NCI-H82 treated with DMSO at 0.1 percent for 48 hours (cell line): Measurements from ENCODE around the gene CYRIA.

ENCODE experiments used
- DNase-seq: peaks from one replicate; lab custom pipeline; 2025; ENCODE audit not compliant: unreplicated experiment; lab: John Stamatoyannopoulos, UW

Gene CYRIA

DNA sequence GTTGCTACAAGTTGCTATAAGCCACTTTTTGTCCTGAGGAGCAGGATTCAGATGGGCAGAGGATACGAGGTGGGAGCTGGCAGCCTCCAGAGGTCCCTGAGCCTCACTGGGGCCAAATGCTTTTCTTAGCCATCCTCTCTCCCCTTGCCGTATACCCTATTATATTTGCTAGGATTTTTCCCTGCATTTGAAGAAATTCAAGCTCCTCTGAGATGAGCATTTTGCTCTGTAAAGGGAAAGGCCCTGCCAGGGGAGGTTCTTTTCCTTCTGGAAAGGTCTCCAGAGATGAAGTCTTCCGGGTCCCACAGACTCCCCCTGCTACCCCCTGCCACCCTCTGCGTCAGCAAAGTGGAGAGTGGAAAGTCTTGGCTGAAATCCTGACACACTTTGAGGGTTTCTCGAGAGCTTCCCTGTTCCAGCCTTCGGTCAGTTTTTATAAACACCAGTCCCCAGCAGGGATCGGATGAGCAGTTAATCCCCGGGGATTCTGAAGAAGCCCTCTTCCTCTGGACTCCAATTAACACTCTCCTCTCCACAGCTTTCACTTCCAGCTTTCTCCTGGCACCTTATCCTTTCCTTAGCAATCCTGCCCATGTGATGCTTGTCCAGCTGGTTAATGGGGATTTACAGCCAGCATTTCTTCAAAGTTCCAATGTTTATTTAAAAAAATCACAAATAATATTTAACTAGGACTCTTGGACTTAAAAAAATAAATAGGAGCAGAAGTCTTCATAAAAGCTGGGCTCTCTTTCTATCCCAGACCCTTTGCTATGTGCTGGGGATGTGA, 13.1 kb downstream of the CYRIA start:
- DNase-seq, result peak; percentile 52

DNA sequence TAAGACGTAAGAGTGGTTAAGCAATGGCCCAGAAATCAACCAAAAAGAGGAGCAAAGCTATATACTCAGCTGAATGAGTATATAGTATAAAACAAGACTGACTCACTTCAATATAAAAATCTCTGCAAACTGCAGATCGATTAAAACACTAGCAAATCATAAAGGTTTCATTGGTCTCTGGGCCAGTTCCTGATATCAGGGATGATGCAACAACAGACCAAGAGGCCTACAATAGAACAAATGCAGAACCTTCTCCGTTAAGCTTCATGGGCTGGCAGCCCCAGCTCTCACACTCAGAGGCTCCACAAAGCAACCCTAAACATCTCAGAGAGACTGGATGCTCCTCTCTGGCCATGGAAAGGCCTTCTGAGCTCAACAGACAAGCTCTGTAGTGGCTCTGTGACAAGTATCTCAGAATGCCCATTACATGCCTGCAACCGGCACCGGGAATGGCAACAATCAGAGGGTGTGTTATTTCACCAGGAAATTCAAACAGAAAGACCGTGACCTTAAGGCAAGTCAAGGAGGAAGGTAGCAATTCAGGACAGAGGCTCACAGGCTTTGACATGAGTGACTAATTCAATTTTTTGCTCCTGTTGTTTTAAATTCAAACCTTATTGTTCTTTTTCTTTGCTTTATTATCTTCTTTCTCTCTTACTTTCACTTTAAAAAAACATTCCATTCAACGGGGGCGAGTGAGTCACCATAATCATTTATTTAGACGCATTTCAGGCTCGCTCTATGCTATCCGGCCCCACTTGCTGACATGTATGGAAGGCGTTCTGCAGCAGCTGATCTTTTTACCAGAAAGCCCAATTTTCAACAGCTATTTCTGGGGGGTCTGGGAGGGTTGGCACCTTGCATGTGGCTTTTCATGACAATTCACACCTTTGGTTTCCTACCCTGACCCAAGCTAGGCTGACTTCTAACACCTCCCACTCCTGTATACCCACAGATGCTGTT, 15.1 kb downstream of the CYRIA start:
- DNase-seq, result no peak

DNA sequence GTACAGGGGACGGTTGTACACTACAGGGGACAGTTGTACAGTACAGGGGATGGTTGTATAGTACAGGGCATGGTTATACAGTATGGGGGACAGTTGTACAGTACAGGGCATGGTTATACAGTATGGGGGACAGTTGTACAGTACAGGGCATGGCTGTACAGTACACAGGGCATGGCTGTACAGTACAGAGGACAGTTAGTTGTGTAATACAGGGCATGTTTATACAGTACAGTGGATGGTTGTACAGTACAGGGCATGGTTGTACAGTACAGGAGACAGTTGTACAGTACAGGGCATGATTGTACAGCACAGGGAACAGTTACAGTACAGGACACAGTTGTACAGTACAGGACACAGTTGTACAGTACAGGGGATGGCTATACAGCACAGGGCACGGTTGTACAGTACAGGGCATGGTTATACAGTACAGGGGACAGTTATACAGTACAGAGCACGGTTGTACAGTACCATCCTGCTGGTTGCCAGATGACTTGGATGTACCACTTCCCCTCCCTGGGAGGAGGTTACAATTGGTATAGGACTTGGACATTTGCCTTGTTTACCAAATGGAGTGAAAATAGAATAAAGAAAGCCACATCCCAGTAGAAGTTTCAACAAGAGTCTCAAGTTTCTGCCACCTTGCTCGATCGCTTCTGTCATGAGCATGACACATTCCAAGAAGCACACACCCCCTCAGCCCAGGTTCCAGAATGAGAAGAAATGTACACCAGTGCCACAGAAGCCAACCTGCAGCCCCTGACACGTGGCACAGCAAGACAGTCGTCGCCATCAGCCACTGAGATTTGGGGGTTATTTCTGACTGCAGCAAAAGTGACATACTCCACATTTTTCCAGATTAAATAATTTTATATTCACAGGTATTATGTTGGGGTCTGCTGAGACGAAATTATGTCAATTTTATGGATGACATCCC, 16.0 kb downstream of the CYRIA start:
- DNase-seq, result no peak

DNA sequence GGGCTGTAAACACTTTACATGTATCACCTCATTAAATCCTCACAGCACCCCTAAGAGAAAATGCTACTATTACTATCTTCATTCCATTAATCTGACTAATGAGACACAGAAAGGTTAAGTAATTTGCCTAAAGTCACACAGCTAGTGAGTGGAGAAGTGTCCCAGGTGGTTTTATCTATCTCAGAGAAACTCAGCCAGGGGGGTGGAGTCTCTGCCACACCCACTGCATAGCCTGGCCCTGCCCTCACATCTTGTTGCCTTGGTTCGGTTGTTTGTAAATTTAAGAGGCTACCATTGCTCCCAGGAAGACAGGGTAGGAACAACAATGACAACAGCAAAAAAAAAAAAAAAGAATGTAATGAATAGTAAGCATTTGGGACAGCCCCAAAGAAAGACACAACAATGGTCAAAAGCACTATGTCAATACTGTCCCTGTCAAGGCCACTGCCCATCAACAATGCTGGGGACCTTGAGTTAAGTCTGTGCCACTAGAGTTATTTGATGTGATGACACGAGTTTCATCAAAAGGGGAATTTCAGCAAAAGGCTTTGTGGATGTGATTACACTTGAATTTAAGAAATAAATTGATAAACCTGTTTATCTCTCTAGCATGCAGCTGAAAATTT, 17.5 kb downstream of the CYRIA start:
- DNase-seq, result no peak

DNA sequence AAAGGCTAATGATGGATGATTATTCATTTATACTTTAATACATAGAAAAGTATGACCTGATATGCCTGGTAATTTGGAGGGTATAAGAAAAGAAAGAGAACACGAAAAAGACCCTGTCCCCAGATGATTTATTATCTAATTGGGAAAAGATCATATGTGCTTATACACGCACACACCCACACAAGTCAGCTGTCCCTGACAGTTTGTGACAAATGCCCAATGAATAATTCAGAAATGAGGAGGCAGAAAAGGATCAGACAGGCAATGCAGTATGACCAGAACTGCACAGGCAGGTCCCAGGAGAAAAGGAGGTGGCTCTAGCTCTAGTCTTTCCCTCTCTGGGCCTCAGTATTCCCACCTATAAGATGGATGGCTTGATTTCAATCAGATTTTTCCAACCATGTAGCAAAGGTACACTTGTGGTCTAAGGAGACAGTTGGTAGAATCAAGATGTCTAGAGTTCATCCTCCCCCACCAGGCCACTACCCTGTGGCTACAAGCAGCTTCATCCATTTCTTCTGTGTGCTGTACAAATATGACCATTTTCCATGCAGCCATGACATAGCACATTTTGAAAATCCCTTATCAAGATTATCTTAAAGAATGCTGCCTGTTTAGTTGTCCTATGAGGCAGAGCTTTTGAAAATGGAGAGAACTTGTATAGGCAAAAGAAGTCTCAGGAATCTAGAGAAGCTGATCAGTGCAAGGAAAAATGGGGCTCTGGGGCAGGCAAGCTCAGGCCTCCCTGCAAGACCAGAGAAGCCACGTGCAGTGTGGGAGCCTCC, 19.7 kb downstream of the CYRIA start:
- DNase-seq, result no peak

DNA sequence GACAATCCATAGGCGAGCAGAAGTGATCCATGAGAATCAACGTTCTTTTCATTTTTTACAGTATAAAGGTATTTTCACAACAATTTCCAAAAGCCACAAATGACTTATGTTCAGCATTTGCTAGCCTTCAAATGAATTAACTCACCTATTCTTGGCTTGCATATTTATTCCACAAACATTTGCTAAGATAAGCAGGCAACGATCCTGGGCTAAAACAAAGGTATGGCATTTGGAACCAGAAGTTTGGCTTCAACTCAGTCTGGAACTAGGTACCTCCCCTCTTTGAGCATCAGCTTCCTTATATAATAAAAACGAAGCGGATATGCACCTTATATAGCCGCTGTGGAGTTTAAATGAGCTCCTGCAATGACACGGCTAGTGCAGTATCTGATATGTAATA, 20.5 kb downstream of the CYRIA start:
- DNase-seq, result no peak

DNA sequence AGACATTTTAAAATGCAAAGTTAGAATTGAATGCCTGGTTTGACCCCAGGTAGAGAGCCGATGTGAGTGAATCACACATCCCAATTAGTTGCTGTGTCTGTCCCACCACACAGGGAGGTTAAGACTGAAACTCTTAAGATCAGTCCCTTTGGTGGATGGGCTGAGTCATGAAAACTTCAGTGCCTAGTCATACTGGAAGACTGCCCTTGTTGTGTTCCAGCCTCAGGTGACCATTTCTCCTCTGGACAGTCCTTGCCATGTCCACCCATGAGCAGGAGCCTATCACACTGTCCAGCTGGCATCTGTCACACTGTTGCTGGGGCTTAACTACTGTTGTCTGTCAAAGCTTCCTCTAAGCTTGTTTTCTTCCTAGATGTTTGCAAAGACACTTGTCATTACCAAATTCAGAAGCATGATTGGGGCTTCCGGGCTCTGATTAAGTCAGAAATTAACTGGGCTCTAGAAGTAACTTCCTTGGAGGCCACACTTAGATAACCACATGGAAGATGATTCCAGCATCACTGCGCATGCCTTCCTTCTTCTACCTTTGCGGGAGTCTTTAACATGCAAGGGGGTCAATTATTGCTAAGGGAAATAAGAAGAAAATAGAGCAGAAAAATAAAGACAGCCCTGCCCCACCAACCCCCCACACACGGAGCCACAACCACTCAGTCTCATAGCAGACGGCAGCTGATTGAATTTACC, 21.3 kb downstream of the CYRIA start:
- DNase-seq, result peak; percentile 16

DNA sequence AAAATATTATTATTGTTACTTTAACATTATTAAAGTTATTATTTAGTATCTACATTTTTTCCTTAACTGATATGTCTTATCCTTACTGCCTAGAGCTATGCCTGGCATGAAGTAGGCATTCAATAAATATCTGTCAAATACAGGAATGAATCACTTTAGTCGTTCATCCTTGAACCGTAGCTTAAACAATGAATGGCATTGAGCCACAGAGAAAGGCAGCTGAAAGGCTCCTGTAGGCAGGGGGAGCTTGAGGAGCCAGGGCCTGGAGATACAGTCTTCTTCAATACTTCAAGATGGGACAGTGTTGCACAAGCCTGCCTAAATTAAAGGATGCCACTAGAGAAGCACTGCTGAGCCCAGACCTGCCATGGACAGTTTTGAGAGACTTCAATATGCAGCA, 22.5 kb downstream of the CYRIA start:
- no peak for DNase-seq

DNA sequence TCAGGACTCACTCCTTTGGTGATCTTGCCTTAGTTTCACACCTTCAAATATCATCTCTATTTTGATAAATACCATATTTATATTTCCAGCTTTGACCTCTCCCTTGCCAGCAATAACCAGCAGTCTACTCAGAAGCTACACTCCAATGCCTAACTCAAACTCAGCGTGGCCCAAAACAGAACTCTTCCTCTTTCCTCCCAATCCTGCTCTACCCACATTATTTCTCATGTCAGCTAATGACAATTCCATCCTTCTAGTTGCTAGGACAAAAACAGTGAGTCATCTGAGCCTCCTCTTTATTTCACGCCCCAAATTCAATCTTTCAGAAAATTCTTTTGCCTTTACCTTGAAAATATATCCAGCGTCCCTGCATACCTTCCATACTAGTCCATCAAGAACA, 23.5 kb downstream of the CYRIA start:
- no peak for DNase-seq

DNA sequence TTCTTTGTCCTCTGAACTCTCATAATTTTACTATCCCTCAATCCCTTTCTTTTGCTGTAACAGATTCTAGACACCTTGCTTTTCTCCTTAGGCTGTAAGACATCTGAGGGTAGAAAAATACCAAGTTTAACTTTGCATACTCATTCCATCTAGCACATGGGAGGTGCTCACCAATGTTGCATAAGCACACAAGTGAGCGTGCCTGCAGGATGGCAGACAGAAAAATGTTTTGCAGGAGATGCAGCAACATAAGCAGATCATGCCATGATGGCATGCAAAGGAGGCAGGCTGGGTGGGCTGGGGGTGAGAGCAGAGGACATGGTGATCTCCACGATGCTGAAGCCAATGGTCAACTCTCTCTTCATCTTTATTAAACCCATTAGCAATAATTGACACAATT, 24.1 kb downstream of the CYRIA start:
- no peak for DNase-seq

DNA sequence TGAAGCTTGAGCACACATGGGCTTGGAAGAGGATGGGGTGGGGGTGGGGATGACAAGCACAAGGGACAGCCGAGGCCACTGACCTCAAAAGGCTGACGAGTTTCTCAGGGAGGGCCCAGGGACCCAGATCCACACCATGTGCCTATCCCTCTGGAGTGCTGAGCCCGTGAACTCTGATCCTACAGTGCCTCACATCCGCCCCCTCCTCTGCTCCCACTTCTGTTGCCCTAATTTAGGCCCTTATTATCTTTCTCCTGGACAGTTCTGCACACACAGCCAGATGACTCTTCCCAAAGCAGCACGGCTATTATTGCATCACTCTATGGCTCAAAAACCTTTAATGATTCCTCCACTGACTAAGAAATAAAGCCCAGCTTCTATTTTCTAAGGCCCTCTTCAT, 24.8 kb downstream of the CYRIA start:
- DNase-seq, result no peak

DNA sequence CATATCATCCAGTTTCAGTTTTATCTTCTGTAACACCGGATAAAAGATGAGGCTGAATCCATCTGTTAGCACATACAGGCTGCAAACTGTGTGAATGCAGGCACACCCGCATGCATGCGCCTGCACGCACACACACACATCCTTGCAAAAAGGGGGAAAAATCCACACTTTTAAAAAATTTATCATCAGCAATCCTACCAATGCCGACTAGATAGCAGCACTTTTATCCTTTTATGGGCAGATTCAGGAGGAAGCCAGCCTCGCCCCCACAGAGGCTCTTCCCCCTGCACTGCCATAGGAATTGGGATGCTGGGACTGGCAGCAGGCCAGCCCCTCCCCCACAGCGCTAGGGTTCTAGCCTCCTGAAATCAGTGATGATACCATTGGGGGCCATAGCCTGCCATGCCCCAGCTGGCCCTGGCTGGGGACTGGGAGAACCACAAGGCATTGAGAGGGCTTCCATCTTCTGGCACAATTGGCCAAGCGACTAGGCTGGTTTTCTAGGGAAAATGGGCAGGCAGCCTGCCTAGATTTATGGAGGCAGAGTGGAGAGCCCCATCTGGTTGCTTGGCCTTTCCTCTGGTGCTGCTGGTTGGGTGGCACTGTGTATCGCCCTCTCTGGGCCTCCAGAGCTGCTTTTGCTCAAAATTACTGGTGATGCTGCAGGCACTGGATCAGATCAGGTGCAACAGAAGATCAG, 25.5 kb downstream of the CYRIA start:
- no peak for DNase-seq

DNA sequence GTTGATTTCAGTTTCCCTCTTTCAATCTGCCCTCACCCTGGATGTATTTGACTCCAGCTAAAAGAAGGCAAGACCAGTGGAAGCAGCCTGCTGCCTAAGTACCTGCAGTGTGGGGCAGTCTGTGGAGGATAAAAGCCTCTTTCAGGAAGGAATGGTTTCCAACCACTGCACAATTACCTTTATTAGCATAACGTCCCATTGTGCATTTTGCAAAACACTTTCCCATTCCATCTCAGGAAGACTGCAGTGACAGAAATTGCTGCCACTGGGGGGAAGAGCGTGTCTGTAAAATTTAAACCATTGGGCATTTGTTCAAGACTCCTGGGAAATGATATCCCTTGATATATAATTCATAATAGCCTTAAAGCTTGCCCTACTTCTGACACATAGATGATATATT, 26.2 kb downstream of the CYRIA start:
- no peak for DNase-seq

DNA sequence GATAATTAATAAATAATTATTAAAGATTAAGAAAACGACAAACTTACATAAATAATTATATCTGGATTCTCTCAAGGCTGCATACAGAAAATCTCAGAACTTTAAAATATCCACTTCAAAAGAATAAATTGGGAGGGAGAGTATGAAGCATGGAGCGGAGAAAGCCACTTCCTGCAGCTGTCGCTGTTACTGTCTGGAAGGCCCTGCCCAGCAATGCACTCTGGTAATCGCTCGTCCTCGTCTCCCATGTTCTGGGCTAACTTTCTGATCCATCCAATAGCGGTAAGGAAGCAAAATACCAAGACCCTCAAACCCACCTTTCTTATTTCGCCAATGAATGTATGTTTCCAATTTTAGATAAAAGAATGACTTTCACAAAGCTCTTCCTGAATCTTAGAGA, 26.7 kb downstream of the CYRIA start:
- no peak for DNase-seq

DNA sequence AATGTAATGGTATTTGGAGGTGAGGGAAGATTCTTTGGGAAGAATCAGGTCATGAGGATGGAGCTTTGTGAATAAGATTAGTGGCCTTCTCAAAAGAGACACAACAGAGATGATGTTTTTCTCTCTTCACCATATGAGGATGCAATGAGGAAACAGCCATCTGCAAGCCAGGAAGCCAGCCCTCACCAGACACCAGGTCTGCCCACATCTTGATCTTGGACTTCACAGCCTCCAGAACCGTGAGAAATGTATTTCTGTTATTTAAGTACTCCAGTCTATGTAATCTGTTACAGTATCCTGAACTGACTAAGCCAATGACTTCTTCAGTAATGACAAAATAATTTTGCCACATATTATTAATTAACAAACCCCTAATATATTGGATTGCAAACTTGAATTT, 28.3 kb downstream of the CYRIA start:
- no peak for DNase-seq

DNA sequence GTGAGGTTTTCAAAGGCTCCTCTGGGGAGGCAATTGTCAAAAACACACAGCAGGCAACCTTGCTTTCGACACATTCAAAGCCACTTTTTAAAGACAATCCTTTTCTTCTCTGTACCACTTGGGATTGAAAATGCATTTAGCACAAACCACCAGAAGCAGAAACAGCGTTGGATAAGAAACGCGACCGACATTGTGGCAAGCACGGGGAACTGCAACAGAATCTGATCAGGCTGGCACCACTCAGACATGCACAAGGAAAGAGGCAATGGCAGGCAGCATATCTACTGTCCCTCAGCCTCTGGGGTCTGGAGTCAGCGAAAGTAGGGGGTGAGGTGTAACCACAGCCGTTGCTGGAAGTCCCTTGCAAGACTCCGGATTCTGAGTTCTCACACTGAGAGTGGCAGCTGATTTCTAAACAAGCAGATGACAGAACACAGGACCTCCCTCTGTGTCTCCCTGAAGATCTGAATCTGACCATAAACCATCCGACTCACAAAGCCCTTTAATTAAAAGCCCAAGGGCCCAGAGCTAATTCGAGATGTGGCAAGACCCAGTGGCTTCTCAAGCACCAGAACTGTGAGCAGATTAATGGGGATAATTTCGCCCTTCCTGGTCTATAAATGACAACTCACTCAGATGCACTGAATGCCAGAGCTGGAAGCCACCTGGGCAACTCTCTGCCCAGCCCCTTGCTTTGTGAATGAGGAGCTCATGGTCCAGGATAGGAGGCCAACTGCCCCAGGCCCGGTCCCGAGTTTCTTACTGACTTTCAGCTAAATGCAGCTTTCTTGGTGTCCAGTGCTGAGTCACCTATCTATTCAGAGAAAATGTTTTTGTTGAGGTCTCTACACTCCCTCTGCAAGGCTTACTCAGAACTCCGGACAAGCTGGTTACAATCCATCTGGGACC, 29.6 kb downstream of the CYRIA start:
- peak; percentile 1 for DNase-seq

DNA sequence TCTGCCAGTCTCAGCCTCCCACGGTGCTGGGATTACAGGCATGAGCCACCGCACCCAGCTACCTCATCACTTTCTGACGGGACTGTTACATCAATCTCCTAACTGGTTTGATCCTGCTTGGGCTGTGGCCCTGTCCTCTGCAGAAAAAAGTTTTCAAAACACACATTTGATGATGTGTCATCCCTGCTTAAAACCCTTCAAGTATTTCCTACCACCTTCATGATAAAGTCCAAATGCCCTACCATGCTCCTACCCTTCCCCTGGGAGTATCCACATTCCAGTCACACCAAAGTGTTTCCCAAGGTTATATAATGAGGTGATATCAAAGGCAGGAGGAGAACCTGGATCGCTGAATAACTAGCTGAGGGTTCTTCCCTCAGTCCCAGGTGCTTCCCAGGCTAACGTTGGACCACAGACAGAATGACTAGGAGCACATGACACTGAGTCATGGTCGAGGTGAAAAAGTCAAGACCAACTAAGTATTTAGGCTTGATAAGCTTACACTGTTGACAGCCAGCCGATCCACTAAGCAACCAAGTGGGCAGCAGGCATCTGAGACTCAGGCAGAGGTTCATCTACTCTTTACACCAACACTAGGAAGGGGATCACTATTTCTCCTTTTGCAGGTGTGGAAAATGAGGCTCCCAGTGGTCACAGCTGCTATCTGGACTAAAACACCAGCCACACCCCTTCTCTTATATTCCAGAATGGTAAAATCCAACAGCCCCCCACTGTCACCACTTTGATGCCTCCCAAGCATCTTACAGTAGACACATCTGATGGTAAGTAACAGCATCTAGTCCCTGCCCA, 31.8 kb downstream of the CYRIA start:
- no peak for DNase-seq
